ENCODE results near the gene TTLL4. TPM values are rescaled to one million over a fixed set of nuclear protein-coding genes. Genes with fewer than 3 reads are reported as not detected.

The TTLL4 gene
- 5.1 and 8.7 TPM in 2 replicates for total RNA-seq

GRCh38 chr2:218710687-218711549 is at the start of gene TTLL4:
Gene TTLL4 (plus strand): TSS chr2:218710835. CDS start chr2:218737677, 26,842 bp downstream.

GRCh38 chr2:218671654-218672566 is 38.7 kb upstream of the TTLL4 start, which contains the start of the genes RNF25 and STK36:
Gene RNF25 (minus strand): TSS chr2:218672002. CDS start chr2:218671970, 32 bp downstream.
Gene STK36 (plus strand): TSS chr2:218672086. CDS start chr2:218672830, 744 bp downstream.

GRCh38 chr2:218781691-218782527 is 71.3 kb downstream of the TTLL4 start, which contains the start of gene CYP27A1:
Gene CYP27A1 (plus strand): TSS chr2:218782147. CDS start chr2:218782183, 36 bp downstream.

Other genes starting within 250 kb of the TTLL4 start
- 10.6 and 13.6 TPM in 2 replicates for gene USP37, start 142.5 kb upstream of the TTLL4 start, total RNA-seq
- 42.4 and 56.7 TPM in 2 replicates for gene CNOT9, start 142.0 kb upstream of the TTLL4 start, total RNA-seq
- gene PLCD4, start 102.9 kb upstream of the TTLL4 start, total RNA-seq, result 1.2 and 1.3 TPM in 2 replicates
- 5.8 and 6.5 TPM in 2 replicates for gene ZNF142, start 51.2 kb upstream of the TTLL4 start, total RNA-seq
- 42.2 and 45.5 TPM in 2 replicates for gene BCS1L, start 51.2 kb upstream of the TTLL4 start, total RNA-seq
- gene RNF25, start 38.8 kb upstream of the TTLL4 start, total RNA-seq, result 15.1 and 29.4 TPM in 2 replicates
- gene STK36, start 38.7 kb upstream of the TTLL4 start, total RNA-seq, result 3.0 and 10.4 TPM in 2 replicates
- gene CYP27A1, start 71.3 kb downstream of the TTLL4 start, total RNA-seq, result 1.3 and 3.9 TPM in 2 replicates
- not detected in 2 replicates for gene PRKAG3, start 121.0 kb downstream of the TTLL4 start, total RNA-seq
- under 0.01 TPM in 2 replicates for gene WNT6, start 149.0 kb downstream of the TTLL4 start, total RNA-seq
- 7.7 and 9.8 TPM in 2 replicates for gene WNT10A, start 170.0 kb downstream of the TTLL4 start, total RNA-seq
- gene CDK5R2, start 248.8 kb downstream of the TTLL4 start, total RNA-seq, result not detected in 2 replicates

Data from tracheal epithelial cell (primary cell).